ENCODE results near the gene ADPRHL1. TPM values are rescaled to one million over a fixed set of nuclear protein-coding genes. Genes with fewer than 3 reads are reported as not detected.

The ADPRHL1 gene
- total RNA-seq, 3 donors from 2014 or later (not counting 1 experiment from before 2014, with no cell fraction given): 0.56 to 0.93 (median 0.72) TPM

GRCh38 chr13:113350065-113350937 is 103.0 kb downstream of the ADPRHL1 start:
- H3K4me3 Mint-ChIP-seq: no peak overlapping the region
- Histone ChIP-seq H3K36me3 (ENCODE audit: control insufficient read depth, insufficient read depth, low read length) (no peaks in the 10 kb centered on the region), H3K9me3 (ENCODE audit: control insufficient read depth, insufficient read depth, low read length) (no peaks in the 10 kb centered on the region), H3K27me3 (ENCODE audit: control insufficient read depth, insufficient read depth, low read length) (no peaks in the 10 kb centered on the region), H3K4me3 (ENCODE audit: low read length) (no peak overlapping the region), H3K4me1 (ENCODE audit: control insufficient read depth, insufficient read depth, low read length) (no peaks in the 10 kb centered on the region), H3K27ac (ENCODE audit: low read length) (no peak overlapping the region)
- H3K27me3 Mint-ChIP-seq (ENCODE audit: low read depth in 2 of 2): no peaks in the 10 kb centered on the region
- intact Hi-C loops (cut with micrococcal nuclease): no loop called here
- WGBS (ENCODE audit: insufficient coverage): 86% methylated on average over 32 of the region's 32 CpGs
- DNase-seq (no peak), ATAC-seq (peak in 1 of 3 donors; percentile 44)
- TF ChIP-seq, protein P1, sequence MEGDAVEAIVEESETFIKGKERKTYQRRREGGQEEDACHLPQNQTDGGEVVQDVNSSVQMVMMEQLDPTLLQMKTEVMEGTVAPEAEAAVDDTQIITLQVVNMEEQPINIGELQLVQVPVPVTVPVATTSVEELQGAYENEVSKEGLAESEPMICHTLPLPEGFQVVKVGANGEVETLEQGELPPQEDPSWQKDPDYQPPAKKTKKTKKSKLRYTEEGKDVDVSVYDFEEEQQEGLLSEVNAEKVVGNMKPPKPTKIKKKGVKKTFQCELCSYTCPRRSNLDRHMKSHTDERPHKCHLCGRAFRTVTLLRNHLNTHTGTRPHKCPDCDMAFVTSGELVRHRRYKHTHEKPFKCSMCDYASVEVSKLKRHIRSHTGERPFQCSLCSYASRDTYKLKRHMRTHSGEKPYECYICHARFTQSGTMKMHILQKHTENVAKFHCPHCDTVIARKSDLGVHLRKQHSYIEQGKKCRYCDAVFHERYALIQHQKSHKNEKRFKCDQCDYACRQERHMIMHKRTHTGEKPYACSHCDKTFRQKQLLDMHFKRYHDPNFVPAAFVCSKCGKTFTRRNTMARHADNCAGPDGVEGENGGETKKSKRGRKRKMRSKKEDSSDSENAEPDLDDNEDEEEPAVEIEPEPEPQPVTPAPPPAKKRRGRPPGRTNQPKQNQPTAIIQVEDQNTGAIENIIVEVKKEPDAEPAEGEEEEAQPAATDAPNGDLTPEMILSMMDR (IDR thresholded peaks at IDR 0.05): no peak
- H3K27ac Mint-ChIP-seq: no peak overlapping the region
- H3K36me3 Mint-ChIP-seq: peaks cover 5% of the 10 kb centered on the region
- H3K4me1 Mint-ChIP-seq: no peaks in the 10 kb centered on the region
- peaks cover 0 to 2% of the 10 kb centered on the region in 2 donors for H3K9me3 Mint-ChIP-seq

Other genes with a start within 250 kb of the ADPRHL1 start
- 10 to 100 TPM; 26.4 to 68.9 (median 42.3) TPM for gene PCID2, start 244.8 kb downstream of the ADPRHL1 start, total RNA-seq
- gene CUL4A, start 243.9 kb downstream of the ADPRHL1 start, total RNA-seq: 10 to 100 TPM; 56.3 to 97.8 (median 97.7) TPM
- gene LAMP1, start 156.2 kb downstream of the ADPRHL1 start, total RNA-seq: 100 to 1,000 TPM; 137 to 168 (median 159) TPM
- gene GRTP1, start 89.4 kb downstream of the ADPRHL1 start, total RNA-seq: not detected
- gene DCUN1D2, start 37.2 kb upstream of the ADPRHL1 start, total RNA-seq: 10 to 100 TPM; 26.1 to 33.9 (median 27.1) TPM
- 10 to 100 TPM; 26.3 to 44.3 (median 29.2) TPM for gene TFDP1, start 131.3 kb upstream of the ADPRHL1 start, total RNA-seq
- not detected for gene ATP4B, start 204.7 kb upstream of the ADPRHL1 start, total RNA-seq
- not detected for gene GRK1, start 213.7 kb upstream of the ADPRHL1 start, total RNA-seq

All from natural killer cell (primary cell).